Stimulated activated naive CD8-positive, alpha-beta T cell treated with anti-CD3 and anti-CD28 coated beads, Interleukin-15, amount 100 ng/mL, for 72 hours (primary cell): Measurements from ENCODE around the gene ACP7.

Experiments
- ATAC-seq: fragments of 150-1000 bp; cut with Tn5 transposase; 2 replicates; pipeline ENCODE4 v1.10.0; 2021; ENCODE audit warnings: mild to moderate bottlenecking, moderate library complexity
- DNase-seq, 2 donors: peaks; one replicate each; pipeline ENCODE4 v3.0.0; 2021 to 2022
- H3K27ac Mint-ChIP-seq, 2 donors: one replicate each; pipeline ENCODE4 v1.8.0; 2022; ENCODE audit warnings: mild to moderate bottlenecking in 2 of 2, mixed read lengths in 2 of 2, moderate library complexity in 2 of 2
- H3K27me3 Mint-ChIP-seq: one replicate; pipeline ENCODE4 v1.8.0; 2022; ENCODE audit warnings: mixed read lengths
- H3K4me1 Mint-ChIP-seq: one replicate; pipeline ENCODE4 v1.8.0; 2022; ENCODE audit warnings: mild to moderate bottlenecking, mixed read lengths
- H3K4me3 Mint-ChIP-seq, 2 donors: one replicate each; pipeline ENCODE4 v1.8.0; 2022; ENCODE audit warnings: mild to moderate bottlenecking in 2 of 2, mixed read lengths in 2 of 2, moderate library complexity in 1 of 2
- H3K9me3 Mint-ChIP-seq, 2 donors: one replicate each; pipeline ENCODE4 v1.8.0; 2022; ENCODE audit warnings: mixed read lengths in 2 of 2

ACP7 gene

GRCh38 chr19:39155741-39156140, 71.6 kb downstream of the ACP7 start:
- DNase-seq (no peak), ATAC-seq (no peak)
- Mint-ChIP-seq H3K27ac (no peak overlapping the region), H3K4me3 (no peak overlapping the region), H3K9me3 (no peaks in the 10 kb centered on the region), H3K4me1 (peaks cover 54% of the 10 kb centered on the region), H3K27me3 (no peaks in the 10 kb centered on the region)

GRCh38 chr19:39156326-39157230, 72.4 kb downstream of the ACP7 start:
- Mint-ChIP-seq H3K27ac (no peak overlapping the region), H3K4me3 (no peak overlapping the region), H3K9me3 (no peaks in the 10 kb centered on the region), H3K27me3 (no peaks in the 10 kb centered on the region), H3K4me1 (peaks cover 47% of the 10 kb centered on the region)
- DNase-seq (no peak), ATAC-seq (peak; percentile 15)

- no peaks in the 10 kb centered on the region for H3K27me3 Mint-ChIP-seq
- no peaks in the 10 kb centered on the region for H3K9me3 Mint-ChIP-seq
- H3K4me3 Mint-ChIP-seq: no peak overlapping the region
- ATAC-seq (no peak), DNase-seq (no peak)
- peaks cover 48% of the 10 kb centered on the region for H3K4me1 Mint-ChIP-seq
- no peak overlapping the region for H3K27ac Mint-ChIP-seq
Observed at GRCh38 chr19:39157275-39157996, 73.3 kb downstream of the ACP7 start.

GRCh38 chr19:39157997-39158389, 73.8 kb downstream of the ACP7 start:
- Mint-ChIP-seq H3K27me3 (no peaks in the 10 kb centered on the region), H3K4me1 (peaks cover 54% of the 10 kb centered on the region), H3K9me3 (no peaks in the 10 kb centered on the region), H3K27ac (no peak overlapping the region), H3K4me3 (no peak overlapping the region)
- DNase-seq (no peak), ATAC-seq (no peak)

GRCh38 chr19:39158646-39159260, 74.6 kb downstream of the ACP7 start:
- Mint-ChIP-seq H3K9me3 (no peaks in the 10 kb centered on the region), H3K27me3 (no peaks in the 10 kb centered on the region), H3K4me3 (no peak overlapping the region), H3K4me1 (peaks cover 58% of the 10 kb centered on the region), H3K27ac (peak overlapping the region in 1 of 2 donors; percentile 87)
- ATAC-seq (no peak), DNase-seq (no peak)

- ATAC-seq: no peak
- peaks cover 42% of the 10 kb centered on the region for H3K4me1 Mint-ChIP-seq
- no peaks in the 10 kb centered on the region for H3K27me3 Mint-ChIP-seq
- H3K4me3 Mint-ChIP-seq: no peak overlapping the region
- H3K27ac Mint-ChIP-seq: peak overlapping the region in 1 of 2 donors; percentile 36
- DNase-seq: no peak
- H3K9me3 Mint-ChIP-seq: no peaks in the 10 kb centered on the region
Observed at GRCh38 chr19:39160523-39160861, 76.3 kb downstream of the ACP7 start.
